Dermis microvascular lymphatic vessel endothelial cell (primary cell): Measurements from ENCODE around the gene PRR35. TPM values are rescaled to one million over a fixed set of nuclear protein-coding genes. Genes with fewer than 3 reads are reported as not detected.

Experiments
- DNase-seq, 2 donors: peaks; one replicate each; pipeline versions ENCODE4 v3.0.0 to v3.0.0-alpha.2; 2010; ENCODE audit warnings: low read depth in 2 of 2
- total RNA-seq: library from RNA; depleted of rRNA; stranded (reverse); fragments of >200 nt; gene quantifications from 2 replicates; pipeline ENCODE4 v1.2.1, GENCODE V29; 2014

Gene PRR35
- total RNA-seq, 1 donor from 2014 or later = not detected

GRCh38 chr16:578232-578869 lies 18.2 kb downstream of the PRR35 start:
- DNase-seq = no peak

- DNase-seq = peak in 1 of 2 donors; percentile 75
These were observed 18.7 kb downstream of the PRR35 start for GRCh38 chr16:578870-579405.

- no peak for DNase-seq
These were observed 20.1 kb downstream of the PRR35 start for GRCh38 chr16:580141-580945.

GRCh38 chr16:580946-581498 lies 20.8 kb downstream of the PRR35 start:
- no peak for DNase-seq

GRCh38 chr16:582218-582613 lies 22.0 kb downstream of the PRR35 start:
- DNase-seq = no peak

- no peak for DNase-seq
These were observed 22.6 kb downstream of the PRR35 start for GRCh38 chr16:582614-583331.

- DNase-seq = no peak
These were observed 23.2 kb downstream of the PRR35 start for GRCh38 chr16:583470-583814.

DNA sequence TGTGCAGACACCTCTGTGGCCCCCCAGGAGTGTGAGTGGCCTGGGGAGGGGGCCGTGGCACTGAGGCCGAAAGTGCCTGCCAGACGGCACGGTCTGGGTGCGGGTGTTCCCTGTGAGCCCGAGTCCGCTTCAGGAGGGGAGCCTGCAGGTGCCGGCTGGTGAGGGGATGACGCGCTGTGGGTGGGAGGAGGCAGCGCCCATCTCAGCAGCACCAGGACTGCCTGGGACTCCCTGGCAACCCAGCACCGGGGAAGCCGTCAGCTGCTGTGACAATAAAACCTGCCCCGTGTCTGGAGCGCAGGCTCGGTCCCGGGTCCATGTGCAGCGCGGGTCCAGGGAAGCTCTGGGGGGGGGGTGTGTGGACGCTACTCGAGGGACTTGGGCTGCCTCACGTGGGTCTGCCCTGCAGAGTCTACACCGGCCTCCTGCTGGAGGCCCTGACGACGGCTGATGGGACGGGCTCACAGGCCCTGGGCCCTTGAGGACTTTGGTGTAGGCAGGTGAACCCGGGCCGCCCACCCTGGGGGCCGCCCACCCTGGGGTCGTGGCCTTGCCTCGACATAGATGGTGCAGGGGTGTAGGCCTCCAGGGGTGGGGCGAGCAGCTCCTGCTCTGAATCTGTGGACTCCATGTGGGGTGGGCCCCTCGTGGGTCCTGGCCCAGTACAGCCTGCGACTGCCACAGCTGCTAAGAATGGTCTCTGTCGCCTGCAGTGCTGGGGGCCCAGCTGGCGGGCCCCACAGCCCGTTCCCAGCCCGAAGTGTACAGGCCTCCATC lies 23.8 kb downstream of the PRR35 start:
- no peak for DNase-seq

GRCh38 chr16:585351-585750 lies 25.2 kb downstream of the PRR35 start:
- DNase-seq = no peak

DNA sequence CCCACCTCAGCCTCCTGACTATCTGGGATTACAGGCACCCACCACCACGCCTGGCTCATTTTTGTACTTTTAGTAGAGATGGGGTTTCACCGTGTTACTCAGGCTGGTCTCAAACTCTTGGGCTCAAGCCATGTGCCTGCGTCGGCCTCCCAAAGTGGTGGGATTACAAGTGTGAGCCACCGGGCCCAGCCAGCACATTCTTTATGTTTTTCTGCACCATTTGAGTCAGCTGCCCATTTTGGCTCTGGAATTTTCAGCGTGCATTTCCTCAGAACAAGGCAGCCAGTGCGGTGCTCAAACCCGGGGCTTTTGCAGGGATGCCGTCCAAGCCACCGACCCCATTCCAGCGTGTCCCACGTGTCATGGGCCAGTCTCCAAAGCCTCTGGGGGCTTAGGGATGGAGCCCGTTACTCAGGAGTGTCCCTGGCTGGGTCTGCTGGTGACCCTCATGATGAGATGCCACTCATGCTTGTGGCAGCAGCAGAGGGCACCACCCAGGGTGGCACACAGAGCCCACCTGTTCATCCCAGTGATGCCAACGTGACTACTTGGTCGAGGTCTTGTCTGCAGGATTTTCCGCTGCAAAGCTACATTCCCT lies 26.0 kb downstream of the PRR35 start:
- no peak for DNase-seq

DNA sequence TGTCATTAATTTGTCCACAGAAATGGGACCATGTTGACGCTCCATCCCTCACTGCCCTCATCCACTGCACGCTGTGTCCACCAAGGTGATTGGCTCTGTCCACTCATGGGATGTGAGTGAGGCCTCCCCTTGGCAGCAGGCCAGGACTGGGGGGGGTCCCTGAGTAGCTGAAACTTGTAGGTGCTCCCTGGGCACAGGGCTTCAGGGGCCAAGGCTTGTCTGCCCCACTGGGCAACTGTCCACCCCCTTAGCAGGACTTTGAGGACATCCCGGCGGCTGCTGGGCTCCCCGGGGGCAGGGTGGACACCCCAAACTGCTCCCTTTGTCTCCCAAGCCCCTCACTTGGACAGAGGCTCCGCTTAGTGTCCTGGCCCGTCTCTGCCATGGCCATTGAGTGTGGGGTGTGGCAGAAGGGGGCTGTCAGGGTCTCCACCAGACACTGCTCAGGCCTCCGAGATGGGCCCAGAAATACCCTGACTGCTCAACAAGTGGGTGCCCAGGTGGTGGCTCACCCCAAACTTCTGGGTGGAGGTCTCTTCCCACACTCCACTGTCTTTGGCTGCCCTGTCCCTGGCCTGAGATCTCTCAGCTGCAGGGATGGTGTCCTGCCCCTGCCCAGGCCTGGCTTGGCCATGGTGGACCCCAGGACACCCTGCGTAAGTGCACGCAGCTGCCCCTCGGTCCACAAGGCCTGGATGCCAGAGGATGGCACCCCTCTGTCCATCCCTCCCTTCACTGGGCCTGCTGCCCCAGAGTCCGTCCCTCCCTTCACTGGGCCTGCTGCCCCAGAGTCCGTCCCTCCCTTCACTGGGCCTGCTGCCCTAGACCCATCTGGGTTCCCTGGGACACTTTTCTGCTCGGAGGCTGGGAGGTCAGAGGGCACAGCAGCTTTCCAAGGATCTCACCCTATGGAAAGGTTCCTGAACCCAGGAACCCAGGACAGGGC lies 26.7 kb downstream of the PRR35 start:
- no peak for DNase-seq

- DNase-seq = peak in 1 of 2 donors; percentile 77
These were observed 28.4 kb downstream of the PRR35 start for GRCh38 chr16:588639-588888.

DNA sequence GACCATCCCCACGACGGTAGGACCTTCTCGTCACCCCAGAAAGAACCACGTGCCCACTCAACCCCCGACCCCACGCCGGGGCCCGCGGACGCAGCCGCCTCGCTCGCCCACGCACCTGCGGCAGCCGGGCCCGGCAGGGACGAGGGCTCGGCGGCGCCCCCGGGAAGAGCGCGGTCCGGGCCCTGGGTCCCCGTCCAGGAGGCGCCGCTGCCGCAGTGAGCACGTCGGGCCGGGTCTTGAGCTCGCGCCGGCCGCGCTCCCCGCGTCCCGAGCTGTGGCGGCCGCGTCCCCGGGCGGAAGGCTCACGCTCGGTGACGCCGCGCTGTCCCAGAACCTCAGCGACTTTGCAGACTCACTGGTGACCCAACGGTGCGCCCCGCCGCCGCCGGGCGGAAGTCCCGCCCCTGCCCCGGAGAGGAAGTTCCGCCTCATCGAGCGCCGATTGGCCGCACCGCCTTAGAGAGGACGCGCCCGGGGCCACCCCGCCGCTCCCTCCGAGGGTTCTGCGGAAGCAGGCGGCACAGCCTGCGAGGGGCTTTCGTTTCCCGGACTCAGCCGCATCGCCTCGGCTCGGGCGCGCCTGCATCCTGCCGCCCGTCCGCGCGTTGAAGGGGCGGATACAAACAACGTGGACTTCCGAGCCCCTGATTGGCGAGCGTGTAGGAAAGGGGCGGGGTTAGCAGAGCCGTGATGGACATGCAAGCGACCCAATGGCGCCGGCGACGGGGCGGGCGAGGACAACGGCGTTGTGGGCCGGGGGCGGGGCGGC lies 28.9 kb downstream of the PRR35 start:
- DNase-seq = peak; percentile 91 to 97

GRCh38 chr16:589658-590187 lies 29.5 kb downstream of the PRR35 start, which contains the start of gene RAB40C:
Gene RAB40C (plus strand): TSS chr16:590066. CDS start chr16:590292, 226 bp downstream.
- DNase-seq = peak; percentile 95 to 99

- DNase-seq = peak in 1 of 2 donors; percentile 63
These were observed 30.1 kb downstream of the PRR35 start for GRCh38 chr16:590188-590814.

DNA sequence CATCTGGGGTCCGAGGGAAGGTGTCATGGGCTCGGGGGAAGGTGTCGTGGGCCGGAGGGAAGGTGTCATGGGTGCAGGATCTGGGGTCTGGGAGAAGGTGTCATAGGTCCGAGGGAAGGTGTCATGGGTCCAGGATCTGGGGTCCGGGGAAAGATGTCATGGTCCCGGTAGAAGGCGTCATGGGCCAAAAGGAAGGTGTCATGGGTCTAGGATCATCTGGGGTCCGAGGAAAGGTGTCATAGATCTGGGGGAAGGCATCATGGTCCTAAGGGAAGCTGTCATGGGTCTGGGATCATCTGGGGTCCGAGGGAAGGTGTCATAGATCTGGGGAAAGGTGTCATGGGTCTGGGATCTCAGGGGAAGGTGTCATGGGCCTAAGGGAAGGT lies 30.6 kb downstream of the PRR35 start:
- no peak for DNase-seq

DNA sequence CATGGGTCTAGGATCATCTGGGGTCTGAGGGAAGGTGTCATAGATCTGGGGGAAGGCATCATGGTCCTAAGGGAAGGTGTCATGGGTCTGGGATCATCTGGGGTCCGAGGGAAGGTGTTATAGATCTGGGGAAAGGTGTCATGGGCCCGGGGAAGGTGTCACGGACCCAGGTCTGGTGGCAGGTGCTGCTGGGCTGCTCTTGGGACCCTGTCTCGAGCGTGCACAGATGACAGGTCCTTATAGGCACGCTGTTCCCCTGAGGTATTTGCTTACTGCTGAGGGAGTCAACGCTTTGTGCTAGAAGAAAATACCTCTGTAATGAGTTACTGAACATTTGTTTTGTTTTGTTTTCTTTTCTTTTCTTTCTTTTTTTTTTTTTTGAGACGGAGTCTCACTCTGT lies 31.0 kb downstream of the PRR35 start:
- DNase-seq = no peak

DNA sequence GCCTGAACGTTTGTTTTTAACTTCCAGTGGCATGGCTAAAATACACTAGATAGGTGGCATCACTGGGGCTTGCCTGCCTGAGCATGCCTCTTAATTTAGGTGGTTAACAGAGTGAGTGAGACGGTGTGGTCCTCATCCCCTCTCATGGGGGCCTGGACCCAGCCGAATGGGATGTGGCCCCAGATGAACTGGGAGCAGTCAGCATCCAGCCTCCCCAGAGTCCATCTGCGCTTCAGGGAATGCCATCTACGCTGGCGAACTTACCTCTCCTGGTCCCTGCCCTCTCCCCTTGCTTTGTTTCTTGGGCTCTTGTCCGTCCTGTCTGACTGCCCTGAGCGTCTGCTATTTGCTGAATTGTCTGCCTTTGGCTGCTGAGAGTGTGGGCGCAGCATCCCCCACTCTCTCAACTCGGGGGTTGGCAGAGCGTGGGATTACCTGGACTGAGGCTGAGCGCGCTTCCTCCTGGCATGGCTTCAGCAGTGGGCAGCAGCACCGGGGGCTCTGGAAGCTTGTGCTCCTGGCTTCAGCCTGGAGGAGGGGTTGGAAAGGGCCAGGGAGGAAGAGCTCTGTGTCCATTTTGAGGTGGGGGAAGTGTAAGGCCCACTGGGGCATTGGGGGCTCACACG lies 31.8 kb downstream of the PRR35 start:
- DNase-seq = no peak
